SW480 (cell line): ENCODE measurements around the gene GPR84.
"Not testable (repeated sequence)": the region's sequence is repeated elsewhere in the genome, so short reads cannot be mapped to it uniquely, and the experiment has no call there.

Source experiments
- DNase-seq: peaks from one replicate; pipeline ENCODE4 v3.0.0-alpha.2; 2016; ENCODE audit warnings: low spot score

The GPR84 gene

GRCh38 chr12:54355104-54355815 is 9.0 kb downstream of the GPR84 start:
- no peak for DNase-seq

GRCh38 chr12:54354271-54354670 is 10.0 kb downstream of the GPR84 start:
- DNase-seq: not testable (repeated sequence)

- no peak for DNase-seq
These were observed 11.1 kb downstream of the GPR84 start for GRCh38 chr12:54352891-54353874.

GRCh38 chr12:54352022-54352531 is 12.2 kb downstream of the GPR84 start:
- DNase-seq: no peak

GRCh38 chr12:54351341-54351740 is 12.9 kb downstream of the GPR84 start:
- no peak for DNase-seq

- DNase-seq: no peak
These were observed 13.5 kb downstream of the GPR84 start for GRCh38 chr12:54350743-54351142.

GRCh38 chr12:54349679-54350078 is 14.6 kb downstream of the GPR84 start:
- DNase-seq: no peak

- DNase-seq: no peak
These were observed 15.2 kb downstream of the GPR84 start for GRCh38 chr12:54349036-54349435.

GRCh38 chr12:54341378-54342300 is 22.6 kb downstream of the GPR84 start:
- no peak for DNase-seq

GRCh38 chr12:54340846-54341245 is 23.4 kb downstream of the GPR84 start:
- DNase-seq: no peak

- DNase-seq: no peak
These were observed 25.5 kb downstream of the GPR84 start for GRCh38 chr12:54338698-54339296.

- no peak for DNase-seq
These were observed 26.2 kb downstream of the GPR84 start for GRCh38 chr12:54337854-54338650.

- no peak for DNase-seq
These were observed 26.9 kb downstream of the GPR84 start for GRCh38 chr12:54337280-54337842.

- no peak for DNase-seq
These were observed 30.8 kb downstream of the GPR84 start for GRCh38 chr12:54333420-54334034.

- no peak for DNase-seq
These were observed 32.8 kb downstream of the GPR84 start for GRCh38 chr12:54331461-54331860.

GRCh38 chr12:54330442-54330841 is 33.8 kb downstream of the GPR84 start:
- no peak for DNase-seq

- DNase-seq: no peak
These were observed 34.5 kb downstream of the GPR84 start for GRCh38 chr12:54329759-54330158.

- peak; percentile 89 for DNase-seq
These were observed 35.5 kb downstream of the GPR84 start for GRCh38 chr12:54328595-54329337.
